Loucy (cell line): ENCODE results near the gene CYTH4.

Source experiments
- H2AFZ ChIP-seq: fragments of 200-600 bp; sonication (generic); 2 replicates; pipeline ENCODE4 v1.6.0; 2016; ENCODE audit warnings: antibody characterized with exemption, mild to moderate bottlenecking, low read length, moderate library complexity
- H3F3A ChIP-seq: fragments of 200-600 bp; 2 replicates; pipeline ENCODE4 v1.6.0; 2016; ENCODE audit warnings: antibody characterized with exemption, low read depth, mild to moderate bottlenecking
- H3K27me3 ChIP-seq: fragments of 200-600 bp; sonication (generic); 2 replicates; pipeline ENCODE4 v1.6.1; 2014; ENCODE audit warnings: low read length, mild to moderate bottlenecking; ENCODE audit not compliant: insufficient read depth, poor library complexity, severe bottlenecking
- H3K36me3 ChIP-seq: fragments of 200-600 bp; sonication (generic); 2 replicates; pipeline ENCODE4 v1.6.1; 2016; ENCODE audit warnings: low read length; ENCODE audit not compliant: insufficient read depth
- H3K4me1 ChIP-seq: fragments of 200-600 bp; sonication (generic); 2 replicates; pipeline ENCODE4 v1.5.1; 2014; ENCODE audit warnings: low read length, mild to moderate bottlenecking; ENCODE audit not compliant: insufficient read depth, poor library complexity, severe bottlenecking
- H3K4me2 ChIP-seq: fragments of 200-600 bp; sonication (generic); 2 replicates; pipeline ENCODE4 v1.6.0; 2014; ENCODE audit warnings: antibody characterized with exemption, low read length, low read depth, mild to moderate bottlenecking; ENCODE audit not compliant: poor library complexity, severe bottlenecking
- H3K4me3 ChIP-seq: fragments of 200-600 bp; sonication (generic); 2 replicates; pipeline ENCODE4 v1.5.1; 2014; ENCODE audit warnings: low read length, mild to moderate bottlenecking, mixed read lengths; ENCODE audit not compliant: poor library complexity, severe bottlenecking
- H3K79me2 ChIP-seq: fragments of 200-600 bp; sonication (generic); 2 replicates; pipeline ENCODE4 v1.6.1; 2014; ENCODE audit warnings: low read length; ENCODE audit not compliant: insufficient read depth
- H3K9ac ChIP-seq: fragments of 200-600 bp; sonication (generic); 2 replicates; pipeline ENCODE4 v1.6.0; 2014; ENCODE audit warnings: mild to moderate bottlenecking, low read depth, low read length, moderate library complexity; ENCODE audit not compliant: poor library complexity, severe bottlenecking
- H3K9me2 ChIP-seq: fragments of 200-600 bp; sonication (generic); replicated peaks from 2 replicates; pipeline ENCODE4 v1.6.1; 2016; ENCODE audit warnings: low read depth, low read length, mixed read lengths
- H3K9me3 ChIP-seq: fragments of 200-600 bp; sonication (generic); 2 replicates; pipeline ENCODE4 v1.6.1; 2014; ENCODE audit warnings: mild to moderate bottlenecking, antibody characterized with exemption, low read length, low read depth; ENCODE audit not compliant: insufficient read depth
- H4K20me1 ChIP-seq: fragments of 200-600 bp; sonication (generic); 2 replicates; pipeline ENCODE4 v1.6.0; 2014; ENCODE audit warnings: antibody characterized with exemption, low read length, mild to moderate bottlenecking; ENCODE audit not compliant: insufficient read depth, poor library complexity, severe bottlenecking
- CTCF ChIP-seq: fragments of 200-600 bp; sonication (generic); conservative IDR thresholded peaks from 2 replicates; pipeline ENCODE4 v1.5.1; 2014; ENCODE audit warnings: mild to moderate bottlenecking, antibody characterized with exemption, low read length
- EZH2phosphoT487 ChIP-seq: fragments of 200-600 bp; IDR thresholded peaks from 2 replicates; pipeline ENCODE4 v1.6.1; 2018; ENCODE audit warnings: antibody characterized with exemption, mild to moderate bottlenecking, moderate library complexity, borderline replicate concordance

The CYTH4 gene

GRCh38 chr22:37273846-37274225 lies 8.5 kb upstream of the CYTH4 start:
- no peak overlapping the region for H3K4me2 ChIP-seq
- no peaks in the 10 kb centered on the region for H3K9me2 ChIP-seq
- H3F3A ChIP-seq, result no peaks in the 10 kb centered on the region
- H2AFZ ChIP-seq, result no peak overlapping the region
- TF ChIP-seq CTCF (no peak), EZH2phosphoT487 (no peak)
- peaks cover 50% of the 10 kb centered on the region for H3K4me1 ChIP-seq
- no peaks in the 10 kb centered on the region for H4K20me1 ChIP-seq
- H3K36me3 ChIP-seq, result no peaks in the 10 kb centered on the region
- no peak overlapping the region for H3K9ac ChIP-seq
- no peak overlapping the region for H3K4me3 ChIP-seq
- no peaks in the 10 kb centered on the region for H3K27me3 ChIP-seq
- no peaks in the 10 kb centered on the region for H3K79me2 ChIP-seq
- H3K9me3 ChIP-seq, result no peaks in the 10 kb centered on the region

- Histone ChIP-seq H3K36me3 (no peaks in the 10 kb centered on the region), H3K79me2 (no peaks in the 10 kb centered on the region), H3K9ac (no peak overlapping the region), H3K4me1 (peaks cover 50% of the 10 kb centered on the region), H3K9me2 (no peaks in the 10 kb centered on the region), H3F3A (no peaks in the 10 kb centered on the region), H4K20me1 (no peaks in the 10 kb centered on the region), H3K9me3 (no peaks in the 10 kb centered on the region), H3K27me3 (no peaks in the 10 kb centered on the region), H3K4me3 (no peak overlapping the region), H2AFZ (no peak overlapping the region), H3K4me2 (no peak overlapping the region)
- TF ChIP-seq CTCF, result no peak
- TF ChIP-seq EZH2phosphoT487, result no peak
These were observed 7.9 kb upstream of the CYTH4 start for GRCh38 chr22:37274380-37274862.

- Histone ChIP-seq H3F3A (no peaks in the 10 kb centered on the region), H2AFZ (no peak overlapping the region), H3K9ac (no peak overlapping the region), H3K4me2 (no peak overlapping the region), H4K20me1 (no peaks in the 10 kb centered on the region), H3K36me3 (no peaks in the 10 kb centered on the region), H3K27me3 (no peaks in the 10 kb centered on the region), H3K4me1 (peaks cover 48% of the 10 kb centered on the region), H3K4me3 (no peak overlapping the region), H3K79me2 (no peaks in the 10 kb centered on the region), H3K9me2 (no peaks in the 10 kb centered on the region), H3K9me3 (no peaks in the 10 kb centered on the region)
- TF ChIP-seq CTCF (no peak), EZH2phosphoT487 (no peak)
These were observed 7.2 kb upstream of the CYTH4 start for GRCh38 chr22:37275134-37275533.
